HepG2 (cell line): ENCODE data around the gene ARMH1. TPM values are rescaled to one million over a fixed set of nuclear protein-coding genes. Genes with fewer than 3 reads are reported as not detected.

Experiments used
- ATAC-seq: fragments of 200-7000 bp; cut with Tn5 transposase; 3 replicates; pipeline ENCODE4 v1.9.1; 2020; ENCODE audit warnings: mild to moderate bottlenecking, moderate library complexity
- BruUV-seq: library from RNA; stranded (reverse); fragments of 400-500 nt; replicated peaks from 2 replicates; lab custom pipeline; 2021; lab: Mats Ljungman, UMichigan
- CTCF ChIA-PET: fragments of 300-600 bp; formaldehyde crosslinking; extraction: SDS; loops from one replicate; lab custom pipeline; 2021; ENCODE audit warnings: low total read pairs, inconsistent platforms, low intra/inter-chr PET ratio; lab: Yijun Ruan, JAX
- POLR2A ChIA-PET: fragments of 350-600 bp; sonication (Branson Sonifier 250); formaldehyde crosslinking; loops from one replicate; lab custom pipeline; 2020; ENCODE audit warnings: antibody characterized with exemption, inconsistent platforms; lab: Yijun Ruan, JAX
- DNase-seq: peaks from one replicate; pipeline ENCODE4 v3.0.0-alpha.2; 2015; ENCODE audit warnings: low spot score
- FAIRE-seq: peaks from 3 replicates; lab custom pipeline; 2011; peaks lifted over from hg19 to GRCh38; lab: Jason Lieb, UNC
- H2AFZ ChIP-seq: one replicate; pipeline ENCODE4 v1.6.1; 2011; ENCODE audit warnings: low read length, inconsistent platforms
- H3K27ac ChIP-seq: fragments of 300-600 bp; 3 replicates; pipeline ENCODE4 v1.8.0; 2011; ENCODE audit warnings: mixed run types, mild to moderate bottlenecking, mixed read lengths, low read length, inconsistent platforms; ENCODE audit not compliant: insufficient read depth; ENCODE audit errors: extremely low read length
- H3K27me3 ChIP-seq, 2 experiments: fragments of 200-600 bp in 1 of 2; 2 replicates in 1 of 2; 3 replicates in 1 of 2; pipeline versions ENCODE4 v1.6.0 to v1.8.0; 2011; ENCODE audit warnings: low read length in 2 of 2, mild to moderate bottlenecking in 2 of 2, moderate library complexity in 2 of 2, inconsistent platforms in 1 of 2; ENCODE audit not compliant: insufficient read depth in 2 of 2, control insufficient read depth in 1 of 2
- H3K36me3 ChIP-seq, 2 experiments: fragments of 200-600 bp in 1 of 2; replicated peaks in 1 of 2; 2 replicates in 1 of 2; 3 replicates in 1 of 2; pipeline versions ENCODE4 v1.5.1 to v1.8.0; 2011; ENCODE audit warnings: low read length in 2 of 2, inconsistent platforms in 1 of 2; ENCODE audit not compliant: insufficient read depth in 2 of 2, control insufficient read depth in 1 of 2
- H3K4me1 ChIP-seq: 2 replicates; pipeline ENCODE4 v1.5.1; 2012; ENCODE audit warnings: low read length, inconsistent platforms; ENCODE audit not compliant: insufficient read depth
- H3K4me2 ChIP-seq: 2 replicates; pipeline ENCODE4 v1.6.0; 2011; ENCODE audit warnings: low read depth, low read length, inconsistent platforms
- H3K4me3 ChIP-seq, 3 experiments: fragments of 200-600 bp in 1 of 3; sonication (generic), shearing (Covaris generic) in 1 of 3; replicated peaks in 1 of 3; 2 replicates each; pipeline ENCODE4 v1.5.1; 2011 to 2016; ENCODE audit warnings: low read length in 3 of 3, inconsistent platforms in 2 of 3, low read depth in 2 of 3, mild to moderate bottlenecking in 2 of 3, control low read depth in 1 of 3, mixed read lengths in 1 of 3; ENCODE audit not compliant: insufficient read depth in 1 of 3
- H3K79me2 ChIP-seq: one replicate; pipeline ENCODE4 v1.6.1; 2011; ENCODE audit warnings: low read length, inconsistent platforms; ENCODE audit not compliant: insufficient read depth
- H3K9ac ChIP-seq: 2 replicates; pipeline ENCODE4 v1.6.0; 2011; ENCODE audit warnings: mild to moderate bottlenecking, low read depth, low read length, inconsistent platforms; ENCODE audit not compliant: insufficient read depth
- H3K9me3 ChIP-seq: 2 replicates; pipeline ENCODE4 v1.5.1; 2012; ENCODE audit warnings: mild to moderate bottlenecking, low read length
- H4K20me1 ChIP-seq: 2 replicates; pipeline ENCODE4 v1.6.0; 2011; ENCODE audit warnings: inconsistent platforms, mild to moderate bottlenecking, low read length, moderate library complexity; ENCODE audit not compliant: insufficient read depth
- DDIT3 ChIP-seq: sonication (generic); formaldehyde crosslinking; IDR thresholded peaks from 2 replicates; pipeline ENCODE4 v1.4.0; 2020; ENCODE audit warnings: mild to moderate bottlenecking, missing genetic modification reagents
- JUN ChIP-seq: sonication (generic); formaldehyde crosslinking; IDR thresholded peaks from 2 replicates; pipeline ENCODE4 v1.4.0; 2020; ENCODE audit warnings: mild to moderate bottlenecking, missing genetic modification reagents
- NFIC ChIP-seq: IDR thresholded peaks from 2 replicates; pipeline ENCODE4 v1.6.1; 2012; ENCODE audit warnings: mild to moderate bottlenecking, low read length, inconsistent platforms
- PPARG ChIP-seq: conservative IDR thresholded peaks from 2 replicates; pipeline ENCODE4 v1.6.1; 2016; ENCODE audit warnings: missing biosample characterization, missing genetic modification reagents
- SRSF1 ChIP-seq: fragments of 200-400 bp; formaldehyde crosslinking; optimal IDR thresholded peaks from 2 replicates; pipeline ENCODE3; 2017; ENCODE audit warnings: mild to moderate bottlenecking, low read depth, low read length, moderate library complexity
- TBX3 ChIP-seq: fragments of 450-650 bp; IDR thresholded peaks from 2 replicates; pipeline ENCODE4 v1.6.1; 2017; ENCODE audit warnings: antibody characterized with exemption, mild to moderate bottlenecking, inconsistent platforms, borderline replicate concordance
- ZBTB42 ChIP-seq: sonication (generic); formaldehyde crosslinking; IDR thresholded peaks from 2 replicates; pipeline ENCODE4 v1.5.0; 2020; ENCODE audit warnings: mild to moderate bottlenecking, missing genetic modification reagents
- ZNF773 ChIP-seq: sonication (generic); formaldehyde crosslinking; IDR thresholded peaks from 2 replicates; pipeline ENCODE4 v1.4.0; 2020; ENCODE audit warnings: missing genetic modification reagents, borderline replicate concordance
- ZNF777 ChIP-seq: sonication (generic); formaldehyde crosslinking; IDR thresholded peaks from 2 replicates; pipeline ENCODE4 v1.4.0; 2020; ENCODE audit warnings: missing genetic modification reagents
- ZSCAN12 ChIP-seq: sonication (generic); formaldehyde crosslinking; IDR thresholded peaks from 2 replicates; pipeline ENCODE4 v1.9.0; 2021; ENCODE audit warnings: mild to moderate bottlenecking, missing genetic modification reagents
- ZSCAN30 ChIP-seq: sonication (generic); formaldehyde crosslinking; IDR thresholded peaks from 2 replicates; pipeline ENCODE4 v1.5.0; 2020; ENCODE audit warnings: mild to moderate bottlenecking, missing genetic modification reagents
- WGBS: methylation state at CpG from one replicate; pipeline ENCODE4 v1.1.6; 2017; ENCODE audit warnings: low lambda C conversion rate; 5-methylcytosine and 5-hydroxymethylcytosine counted together
- in situ Hi-C: cut with HindIII; loops from 2 replicates; pipeline ENCODE4 v1.10.0; 2017; ENCODE audit warnings: low pct_unique_long_range_greater_than_20kb; ENCODE audit not compliant: extremely low pct_ligation_motif_present
- intact Hi-C: fragments of 100-400 bp; cut with micrococcal nuclease; formaldehyde crosslinking; loops from one replicate; pipeline ENCODE4 v1.10.0; 2022; ENCODE audit not compliant: unreplicated experiment
- polyA plus RNA-seq, 8 experiments: library from polyadenylated mRNA; depleted of rRNA in 3 of 8; stranded (reverse) in 7 of 8; unstranded in 1 of 8; fragments of >200 nt; fragmentation: Illumina TruSeq in 4 of 8; extraction: Trizol in 4 of 8; gene quantifications; 2 replicates each; pipeline versions ENCODE4 v1.2.1 to v1.2.3, GENCODE V29; 2011 to 2016; ENCODE audit warnings: low read depth in 4 of 8, missing spikeins in 1 of 8, mixed read lengths in 1 of 8; ENCODE audit not compliant: insufficient read depth in 1 of 8
- total RNA-seq, 5 experiments: library from RNA; depleted of rRNA; stranded (reverse); fragments of >200 nt; fragmentation: Illumina TruSeq; extraction: Trizol; gene quantifications; 2 replicates each; pipeline ENCODE4 v1.2.3, GENCODE V29; 2016; ENCODE audit warnings: low read depth in 1 of 5

The ARMH1 gene
- total and polyA plus RNA-seq, 2 of the 13 experiments (the other 11 are each of a cell fraction or from before 2014, with no cell fraction given) = 0.69 TPM; not detected in 1

- in situ Hi-C loops = no loop called here
- Histone ChIP-seq H3K9me3 (no peaks in the 10 kb centered on the region), H3K4me2 (no peak overlapping the region), H4K20me1 (no peaks in the 10 kb centered on the region), H3K27ac (no peak overlapping the region), H3K27me3 (no peaks in the 10 kb centered on the region), H3K4me1 (peaks cover 29% of the 10 kb centered on the region), H3K9ac (no peak overlapping the region), H3K4me3 (no peak overlapping the region), H2AFZ (no peak overlapping the region), H3K79me2 (peaks cover 21% of the 10 kb centered on the region), H3K36me3 (peaks cover 46 to 78% of the 10 kb centered on the region in 2 experiments)
- BruUV-seq = no TSS peak
- no peak for FAIRE-seq
- intact Hi-C loops = no loop called here
- DNase-seq = no peak
- no peak for ATAC-seq
- ChIA-PET CTCF (no interaction called here), POLR2A (interaction anchor here (1.2 to 1.5 kb wide), 2 partner anchors 11 to 37 kb away, joined by 5 to 6 read pairs; partner anchors contain the start of genes ARMH1 and TMEM53)
- TF ChIP-seq ZBTB42 (CRISPR knock-in tag) = no peak
- TF ChIP-seq PPARG (CRISPR knock-in tag) = no peak
- TF ChIP-seq NFIC = no peak
- TF ChIP-seq DDIT3 (CRISPR knock-in tag) = no peak
- TF ChIP-seq ZSCAN12 (CRISPR knock-in tag) = no peak
- no peak for TF ChIP-seq SRSF1
- TF ChIP-seq ZNF773 = no peak
- no peak for TF ChIP-seq JUN (CRISPR knock-in tag)
- TF ChIP-seq TBX3 = no peak
- TF ChIP-seq ZNF777 (CRISPR knock-in tag) = no peak
- TF ChIP-seq ZSCAN30 (CRISPR knock-in tag) = no peak
- 98% methylated on average over 13 of the region's 14 CpGs for WGBS
Observed at GRCh38 chr1:44636083-44636687, 38.3 kb upstream of the ARMH1 start.
